ENCODE data around the gene PNRC1.
"Not testable (repeated sequence)": the region's sequence is repeated elsewhere in the genome, so short reads cannot be mapped to it uniquely, and the experiment has no call there.

The PNRC1 gene

DNA sequence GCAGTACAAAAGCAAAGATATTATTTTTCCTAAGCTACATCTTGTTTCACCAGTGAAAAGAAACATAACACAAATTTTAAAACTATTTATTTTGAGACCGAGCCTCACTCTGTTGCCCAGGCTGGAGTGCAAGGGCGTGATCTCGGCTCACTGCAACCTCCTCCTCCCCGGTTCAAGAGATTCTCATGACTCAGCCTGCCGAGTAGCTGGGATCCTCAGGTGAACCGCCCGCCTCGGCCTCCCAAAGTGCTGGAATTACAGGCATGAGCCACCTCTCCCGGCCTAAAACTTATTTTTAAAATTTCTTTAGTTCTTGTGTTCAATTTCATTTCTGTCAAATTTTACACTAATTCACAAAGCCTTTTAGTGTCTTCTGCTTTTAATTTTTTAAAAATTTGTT, 31.4 kb downstream of the PNRC1 start:
- DNase-seq = no peak

DNA sequence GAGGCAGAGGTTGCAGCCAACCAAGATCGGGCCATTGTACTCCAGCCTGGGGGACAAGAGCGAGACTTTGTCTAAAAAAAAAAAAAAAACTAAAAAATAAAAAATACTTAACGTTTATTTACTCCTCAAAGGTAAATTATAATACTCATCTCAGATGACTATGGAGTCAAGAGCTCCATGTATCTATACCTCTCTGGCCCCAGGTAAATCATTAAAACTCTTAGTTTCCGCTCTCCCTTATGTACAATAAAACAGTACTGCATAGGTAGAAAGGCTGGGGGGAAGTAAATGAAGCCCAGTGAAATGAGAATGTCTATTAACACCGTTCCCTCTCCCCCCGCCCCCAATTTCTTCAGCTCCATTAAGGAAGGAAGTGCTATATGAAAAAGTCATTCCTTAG, 36.2 kb downstream of the PNRC1 start:
- no peak for DNase-seq

DNA sequence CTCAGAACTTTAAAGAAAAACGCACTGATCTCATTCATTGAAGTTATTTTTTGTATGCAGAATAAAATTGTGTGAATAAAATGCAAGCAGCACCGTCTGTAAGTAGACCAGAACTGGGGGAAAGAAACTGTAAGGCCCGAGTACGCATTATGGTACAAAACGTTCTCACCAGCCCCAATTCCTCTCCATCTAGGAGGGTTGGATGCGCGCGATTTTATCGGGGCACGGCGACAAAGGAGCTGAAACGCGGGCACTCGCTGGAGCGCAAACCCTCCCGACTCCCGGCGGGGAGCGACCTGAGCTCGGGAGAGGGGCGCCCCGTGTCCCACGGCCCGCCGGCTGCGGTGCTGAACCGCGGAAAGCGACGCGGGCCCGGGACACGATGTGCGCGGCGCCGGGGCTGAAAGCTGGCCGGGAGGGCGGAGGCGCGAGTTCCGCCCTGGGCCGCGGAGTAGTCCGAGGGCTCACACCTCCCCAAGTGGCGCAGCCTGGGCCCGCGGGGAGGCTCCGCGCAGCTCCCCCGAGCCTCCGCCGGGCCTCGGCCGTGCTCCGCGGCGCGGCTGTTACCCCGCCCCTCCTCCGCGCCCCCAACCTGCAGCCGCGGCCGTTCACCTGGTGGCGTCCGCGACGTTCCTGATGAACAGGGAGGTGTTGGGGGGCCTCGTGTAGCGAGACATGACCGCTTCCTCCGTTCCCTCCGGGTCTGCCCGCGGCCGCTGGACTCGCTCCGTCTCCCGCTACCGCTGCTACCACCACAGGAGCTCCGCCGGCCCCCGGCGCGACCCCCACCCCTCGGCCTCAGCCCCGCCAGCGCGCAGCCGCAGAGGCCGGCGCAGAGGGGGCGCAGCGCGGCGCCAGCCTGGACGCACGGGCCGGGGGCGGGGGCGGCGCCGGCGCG, 36.9 kb downstream of the PNRC1 start, which contains the start of gene SRSF12:
Gene SRSF12, minus strand, starts transcription at position 861 of the 898 bp plus-strand sequence. Its CDS starts 184 bp downstream, at position 677.
- peak in 7 of 14 donors; percentile 3 to 60 (median 31) for DNase-seq

DNA sequence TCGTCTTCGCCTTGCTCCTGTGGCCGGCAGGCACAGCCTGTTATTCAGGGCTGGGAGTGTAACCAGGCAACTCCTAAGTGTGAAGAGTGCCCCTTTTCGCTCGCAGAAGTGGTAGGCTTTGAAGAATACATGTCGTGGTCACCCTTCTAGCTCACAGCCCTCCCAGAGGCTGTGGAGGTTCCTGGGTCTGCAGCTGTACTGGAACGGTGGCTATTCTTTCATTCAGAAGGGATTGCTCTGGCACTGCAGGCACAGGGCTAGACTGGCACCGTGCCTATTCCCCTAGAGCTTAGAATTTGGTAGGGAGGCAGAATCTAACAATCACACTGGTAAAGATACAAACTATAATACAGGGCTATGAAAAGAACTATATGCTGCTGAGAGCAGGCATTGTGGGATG, 38.4 kb downstream of the PNRC1 start:
- DNase-seq = peak in 5 of 14 donors; percentile 1 to 33 (median 7)

DNA sequence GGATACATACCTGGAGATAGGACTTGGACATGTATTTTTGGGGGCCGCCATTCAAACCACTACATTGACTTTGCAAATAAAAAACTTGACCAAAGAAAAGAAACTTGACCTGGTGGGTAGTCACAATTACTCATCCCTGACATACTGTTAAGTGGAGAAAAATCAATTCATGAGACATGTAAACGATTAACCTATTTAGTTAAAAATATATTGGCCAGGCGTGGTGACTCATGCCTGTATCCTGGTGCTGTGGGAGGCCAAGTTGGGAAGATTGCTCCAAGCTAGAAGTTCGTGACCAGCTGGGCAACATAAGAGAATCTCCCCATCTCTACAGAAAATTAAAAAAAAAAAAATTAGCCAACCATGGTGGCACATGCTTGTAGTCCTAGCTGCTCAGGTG, 39.8 kb downstream of the PNRC1 start:
- no peak for DNase-seq

DNA sequence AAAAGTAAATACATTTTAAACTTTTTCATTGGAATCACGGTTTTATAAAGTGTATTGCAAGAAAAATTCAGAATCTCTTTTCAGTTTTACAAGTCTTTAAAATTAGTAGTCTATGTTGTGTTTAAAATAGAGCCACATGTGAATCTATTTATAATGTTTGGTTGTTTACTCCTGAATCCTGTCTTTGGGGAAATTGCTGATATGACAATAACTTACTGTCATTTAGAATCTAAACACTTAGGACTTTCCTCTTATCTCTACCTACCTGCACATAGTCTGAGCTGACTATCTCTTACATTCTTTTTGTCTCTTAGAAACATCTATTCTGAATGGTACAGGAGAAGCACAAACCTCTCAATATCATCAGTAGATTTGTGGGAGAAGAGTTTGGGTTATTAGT, 41.4 kb downstream of the PNRC1 start:
- no peak for DNase-seq

DNA sequence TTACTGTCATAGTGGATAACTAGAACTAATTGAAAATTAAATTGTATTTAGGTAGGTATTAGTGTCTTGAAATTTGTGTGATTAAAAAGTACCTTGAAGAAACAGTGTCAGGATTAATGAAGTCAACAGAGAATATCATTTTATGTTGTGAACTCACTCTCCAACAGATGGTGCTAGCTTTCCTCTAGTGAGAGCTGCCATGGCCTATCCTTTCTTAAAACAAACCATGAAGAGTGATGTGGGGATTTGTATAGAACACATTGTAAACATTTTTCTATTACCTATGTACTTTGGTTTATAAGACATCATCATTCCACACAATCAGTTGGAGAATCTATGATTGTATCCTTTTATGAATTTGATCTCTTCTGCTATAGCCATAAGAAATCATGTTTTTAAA, 42.1 kb downstream of the PNRC1 start:
- DNase-seq = peak in 1 of 14 donors; percentile 8

DNA sequence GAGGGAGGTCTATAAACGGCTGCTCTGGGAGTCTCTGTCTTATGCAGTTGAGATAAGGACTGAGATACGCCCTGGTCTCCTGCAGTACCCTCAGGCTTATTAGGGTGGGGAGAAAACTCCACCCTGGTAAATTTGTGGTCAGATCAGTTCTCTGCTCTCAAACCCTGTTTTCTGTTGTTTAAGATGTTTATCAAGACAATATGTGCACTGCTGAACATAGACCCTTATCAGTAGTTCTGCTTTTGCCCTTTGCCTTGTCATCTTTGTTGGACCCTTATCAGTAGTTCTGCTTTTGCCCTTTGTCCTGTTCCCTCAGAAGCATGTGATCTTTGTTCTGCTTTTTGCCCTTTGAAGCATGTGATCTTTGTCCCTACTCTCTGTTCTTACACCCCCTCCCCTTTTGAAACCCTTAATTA, 47.7 kb downstream of the PNRC1 start:
- DNase-seq = not testable (repeated sequence)

DNA sequence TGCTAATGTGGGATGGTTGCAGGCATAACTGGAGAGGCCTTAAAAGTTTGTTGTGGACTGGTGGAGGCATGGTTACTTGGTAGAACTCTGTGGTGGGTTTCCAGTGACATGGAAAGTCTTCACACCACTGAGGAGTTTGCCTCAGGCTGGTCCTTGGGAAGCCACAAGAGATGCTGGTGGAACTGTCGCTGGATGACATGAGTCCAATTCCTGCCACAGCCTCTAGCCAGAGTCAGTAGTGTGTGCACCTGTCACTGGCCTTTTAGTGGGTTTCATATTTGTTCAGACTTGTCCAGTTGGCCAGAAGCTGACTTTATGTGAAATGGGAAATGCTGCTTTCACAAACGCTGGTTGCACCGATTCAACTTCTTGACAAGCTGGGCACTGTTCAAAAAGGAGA, 51.0 kb downstream of the PNRC1 start:
- no peak for DNase-seq

DNA sequence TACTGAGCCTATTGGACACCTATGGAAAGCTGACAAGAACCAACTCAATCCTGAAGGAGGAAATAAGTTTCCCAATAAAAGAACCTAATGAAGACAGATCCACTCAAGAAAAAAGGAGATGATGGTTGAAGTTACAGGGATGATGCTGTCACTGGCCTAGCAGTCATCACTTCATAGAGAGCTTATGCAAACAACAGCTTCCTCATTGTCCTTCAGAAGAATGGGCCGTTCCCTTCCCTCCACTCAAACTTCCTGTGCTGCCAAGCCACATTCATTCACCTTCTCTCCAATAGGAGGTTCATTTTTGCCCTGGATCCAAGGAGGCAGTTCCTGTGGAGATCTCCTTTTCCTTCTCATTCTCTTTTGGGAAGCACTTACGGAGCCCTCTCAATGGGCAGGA, 51.5 kb downstream of the PNRC1 start:
- DNase-seq = no peak

DNA sequence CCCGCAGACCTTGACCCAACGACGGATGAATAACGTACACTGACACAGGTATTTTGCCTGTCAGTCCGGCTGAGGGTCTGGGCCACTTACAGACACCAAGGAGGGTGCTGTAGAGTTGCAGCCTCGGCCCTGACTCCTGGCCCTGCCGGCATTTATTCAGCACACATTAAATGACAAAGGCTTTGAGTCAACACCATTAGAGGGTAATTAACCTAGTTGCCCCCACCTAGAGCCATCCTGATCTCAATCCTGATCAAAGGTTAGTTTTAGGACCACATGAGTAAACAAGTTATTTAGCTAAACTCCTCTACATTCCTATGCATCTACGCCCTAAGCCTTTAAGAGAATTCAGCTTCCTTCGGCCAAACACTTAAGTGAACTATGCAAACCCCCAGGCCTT, 53.4 kb downstream of the PNRC1 start:
- no peak for DNase-seq

DNA sequence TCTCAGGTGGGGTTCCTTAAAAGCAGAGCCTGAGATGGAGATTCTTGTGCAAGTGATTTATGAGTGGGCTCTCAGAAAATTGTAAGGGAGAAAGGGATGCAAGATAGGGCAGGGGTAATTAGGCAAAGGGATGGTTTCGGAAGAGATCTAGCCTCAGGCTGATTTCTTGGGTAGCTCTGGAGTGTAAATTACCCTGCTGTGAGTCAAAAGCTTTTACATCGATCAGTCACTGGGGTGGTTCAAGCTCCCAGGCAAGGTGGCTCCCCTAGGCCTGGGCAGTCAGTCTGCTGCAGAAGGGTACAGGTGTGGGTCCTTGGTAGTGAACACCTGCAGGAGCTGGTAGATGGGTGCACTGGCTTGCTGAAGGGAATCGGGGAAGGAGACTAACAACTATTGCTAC, 54.2 kb downstream of the PNRC1 start:
- no peak for DNase-seq
